Activated CD4-positive, alpha-beta T cell treated with anti-CD3 and anti-CD28 coated beads for 4 hours (primary cell): ENCODE measurements around the gene RB1.

ENCODE experiments used
- DNase-seq, 2 donors: peaks; one replicate each; pipeline ENCODE4 v3.0.0-alpha.2; 2020

Gene RB1

GRCh38 chr13:48457578-48458242 is 154.2 kb downstream of the RB1 start:
- DNase-seq = no peak

GRCh38 chr13:48475230-48475629 is 171.7 kb downstream of the RB1 start:
- DNase-seq = no peak

DNA sequence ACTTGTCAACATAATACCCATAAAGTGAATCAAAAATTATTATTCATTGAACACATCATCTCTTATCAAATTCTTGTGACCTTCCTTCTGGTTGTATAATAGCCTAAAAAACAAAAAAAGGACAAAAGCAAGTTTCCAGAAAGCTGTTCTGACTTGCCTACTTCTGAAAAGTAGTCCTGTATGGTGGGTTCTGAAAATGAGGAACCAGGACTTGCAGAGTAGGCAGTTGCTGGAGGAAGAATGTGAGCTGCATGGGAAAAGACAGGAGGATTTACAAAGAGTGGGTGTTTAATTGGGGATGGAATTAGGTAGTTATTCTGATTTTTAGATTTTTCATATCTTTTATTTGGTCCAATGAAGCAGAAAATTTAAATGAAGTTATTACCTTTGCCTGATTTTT is 172.7 kb downstream of the RB1 start:
- no peak for DNase-seq

DNA sequence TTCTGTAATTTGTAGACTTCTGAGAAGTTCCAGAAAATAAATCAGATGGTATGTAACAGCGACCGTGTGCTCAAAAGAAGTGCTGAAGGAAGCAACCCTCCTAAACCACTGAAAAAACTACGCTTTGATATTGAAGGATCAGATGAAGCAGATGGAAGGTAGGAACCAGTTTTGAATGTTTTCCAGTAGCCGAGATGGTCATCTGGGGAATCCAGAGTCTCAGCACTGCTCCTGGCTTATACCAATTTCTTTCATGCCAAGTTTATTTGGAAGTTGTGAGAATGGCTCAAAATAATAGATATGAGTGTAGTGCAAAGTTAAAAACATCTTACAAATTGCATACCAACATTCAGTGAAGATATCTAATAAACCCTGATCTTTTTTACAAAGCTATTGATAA is 173.1 kb downstream of the RB1 start:
- DNase-seq = no peak

GRCh38 chr13:48477191-48477855 is 173.8 kb downstream of the RB1 start:
- no peak for DNase-seq

GRCh38 chr13:48478391-48478790 is 174.8 kb downstream of the RB1 start:
- no peak for DNase-seq

DNA sequence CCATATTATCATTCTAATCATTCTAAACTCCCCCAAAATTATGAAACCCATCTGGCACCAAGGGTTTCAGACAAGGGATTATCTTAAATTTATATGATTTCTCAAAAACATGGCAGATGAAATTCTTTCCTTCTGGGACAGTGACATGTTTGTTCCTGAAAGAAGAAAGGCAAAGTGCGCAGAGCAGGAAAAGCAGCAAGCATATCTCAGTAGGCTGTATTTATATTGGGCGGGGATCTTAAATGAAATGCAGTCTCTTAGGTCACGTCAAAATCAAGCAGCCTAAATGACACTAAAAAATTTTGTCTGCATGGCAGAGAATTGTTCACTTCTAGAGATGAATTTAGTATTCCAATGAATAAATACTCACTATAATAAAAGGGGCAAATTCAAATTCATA is 180.0 kb downstream of the RB1 start:
- DNase-seq = no peak

GRCh38 chr13:48485432-48485831 is 181.9 kb downstream of the RB1 start:
- no peak for DNase-seq

GRCh38 chr13:48486362-48486761 is 182.8 kb downstream of the RB1 start:
- no peak for DNase-seq

GRCh38 chr13:48486836-48487235 is 183.3 kb downstream of the RB1 start:
- DNase-seq = no peak

DNA sequence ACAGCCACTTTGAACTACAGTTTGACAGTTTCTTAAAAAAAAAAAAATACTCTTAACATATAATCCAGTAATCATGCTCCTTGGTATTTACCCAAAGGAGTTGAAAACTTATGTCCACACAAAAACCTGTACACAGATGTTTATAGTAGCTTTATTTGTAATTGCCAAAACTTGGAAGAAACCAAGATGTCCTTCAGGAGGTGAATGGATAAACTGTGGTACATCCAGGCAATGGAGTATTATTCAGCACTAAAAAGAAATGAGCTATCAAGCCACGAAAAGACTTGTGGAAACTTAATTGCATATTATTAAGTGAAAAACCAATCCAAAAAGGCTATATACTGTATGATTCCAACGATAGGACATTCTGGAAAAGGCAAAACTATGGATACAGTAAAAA is 184.4 kb downstream of the RB1 start:
- no peak for DNase-seq

DNA sequence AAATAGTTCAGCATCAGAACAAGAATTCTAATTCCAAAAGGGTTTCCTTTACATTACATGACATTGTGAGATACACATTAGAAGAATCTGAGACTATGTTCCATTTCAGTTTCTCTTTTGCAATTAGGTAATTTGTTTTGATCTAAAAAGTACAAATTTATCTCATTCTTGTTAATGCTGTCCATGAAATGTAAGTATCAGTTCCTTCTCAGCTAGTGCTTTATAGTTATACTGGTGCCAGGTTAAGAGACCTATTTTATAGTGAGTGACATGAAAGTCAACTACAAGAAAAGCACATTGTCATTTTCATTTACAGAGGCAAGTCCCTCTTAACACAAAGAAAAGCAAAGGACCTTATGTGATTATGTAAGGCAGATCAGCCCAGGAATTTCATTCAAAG is 185.4 kb downstream of the RB1 start:
- no peak for DNase-seq

- no peak for DNase-seq
Observed at GRCh38 chr13:48489666-48490065, 186.1 kb downstream of the RB1 start.

GRCh38 chr13:48490241-48490640 is 186.7 kb downstream of the RB1 start:
- no peak for DNase-seq

DNA sequence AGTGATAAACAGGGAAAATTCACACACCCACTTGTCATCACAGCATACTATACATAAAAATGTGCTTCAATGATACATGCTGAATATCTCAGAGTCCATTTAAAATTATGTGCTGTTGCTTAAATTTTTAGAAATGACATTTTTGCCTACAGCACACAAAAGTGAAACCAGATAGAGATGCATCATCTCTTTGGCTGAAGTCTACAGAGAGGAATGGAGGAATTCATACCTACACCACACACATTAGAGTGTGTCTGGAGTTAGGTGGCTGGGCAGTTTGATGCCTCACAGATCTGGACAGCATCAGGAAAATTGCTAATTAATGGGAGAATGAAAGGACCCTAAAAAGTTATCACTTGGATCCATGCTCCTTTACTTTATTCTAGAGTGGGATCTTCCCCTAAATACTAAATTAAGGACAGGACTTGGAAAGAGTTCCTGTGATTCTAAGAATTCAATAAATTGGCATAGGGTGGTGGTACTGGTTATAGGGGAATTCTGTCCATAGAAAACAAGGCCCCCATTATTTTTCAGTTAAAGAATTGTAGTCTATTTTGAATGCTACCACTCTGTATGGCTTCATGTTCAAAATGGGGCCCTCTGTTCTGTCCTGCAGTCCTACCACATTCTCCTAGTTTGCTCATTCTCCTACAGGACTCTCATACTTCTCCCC is 188.0 kb downstream of the RB1 start:
- DNase-seq = no peak

- DNase-seq = no peak
Observed at GRCh38 chr13:48492096-48492440, 188.5 kb downstream of the RB1 start.

DNA sequence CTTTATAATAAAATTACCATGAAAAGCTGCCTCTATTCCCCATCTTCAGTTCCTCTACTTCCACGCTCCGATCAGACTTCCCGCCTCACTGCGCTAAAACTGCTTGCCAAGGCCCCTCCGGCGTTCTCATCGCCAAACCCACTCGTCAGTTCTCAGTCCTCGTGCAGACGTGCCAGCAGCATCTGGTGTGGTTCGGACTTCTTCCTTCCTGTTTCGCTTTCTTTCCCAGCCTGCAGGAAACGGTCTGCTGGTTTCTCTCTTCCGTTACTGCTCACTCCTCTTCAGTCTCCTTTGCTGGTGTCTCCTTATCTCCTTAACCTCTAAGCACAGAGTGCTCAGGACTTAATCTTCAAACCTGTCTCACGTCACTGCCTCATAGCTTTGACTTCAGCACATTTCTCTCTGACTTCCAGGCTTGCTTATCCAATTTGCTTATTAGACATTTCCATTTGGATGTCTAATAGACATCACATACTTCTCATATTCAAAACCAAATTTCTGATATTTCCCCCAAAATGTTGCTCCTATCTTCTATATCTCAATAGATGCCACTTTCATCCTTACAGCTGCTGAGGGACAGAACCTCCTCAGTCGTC is 189.0 kb downstream of the RB1 start:
- peak; percentile 44 to 64 for DNase-seq

DNA sequence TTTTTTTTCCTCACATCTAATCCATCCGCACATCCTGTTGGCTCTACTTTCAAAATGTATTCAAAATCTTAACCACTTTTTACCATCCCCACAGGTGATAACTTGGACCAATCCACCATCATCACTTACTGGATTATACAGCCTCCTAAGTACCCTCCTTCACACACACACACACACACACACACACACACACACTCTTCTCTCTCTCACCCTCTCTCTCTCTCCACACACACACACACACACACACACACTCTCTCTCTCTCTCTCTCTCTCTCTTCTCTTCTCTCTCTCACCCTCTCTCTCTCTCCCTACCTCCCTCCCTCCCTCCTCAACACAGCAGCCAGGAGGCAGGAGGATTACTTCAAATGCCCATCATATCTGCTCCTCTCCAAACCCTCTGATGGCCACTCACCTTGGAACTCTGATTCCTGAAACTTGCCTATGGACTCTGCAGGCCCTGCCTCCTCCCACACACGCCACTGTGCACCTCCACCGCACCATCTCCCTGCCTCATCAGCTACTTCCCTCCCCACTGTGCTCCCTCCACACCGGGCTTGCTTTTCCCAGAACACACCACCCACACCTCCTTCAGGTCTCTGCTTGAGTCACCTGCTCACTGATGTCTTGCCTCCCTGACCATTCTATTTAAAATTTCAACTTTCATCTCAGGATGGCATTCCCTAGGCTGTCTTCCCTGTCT is 189.7 kb downstream of the RB1 start:
- DNase-seq = peak in 1 of 2 donors; percentile 28

GRCh38 chr13:48493851-48494250 is 190.3 kb downstream of the RB1 start:
- DNase-seq = no peak

- DNase-seq = no peak
Observed at GRCh38 chr13:48494874-48495273, 191.3 kb downstream of the RB1 start.

DNA sequence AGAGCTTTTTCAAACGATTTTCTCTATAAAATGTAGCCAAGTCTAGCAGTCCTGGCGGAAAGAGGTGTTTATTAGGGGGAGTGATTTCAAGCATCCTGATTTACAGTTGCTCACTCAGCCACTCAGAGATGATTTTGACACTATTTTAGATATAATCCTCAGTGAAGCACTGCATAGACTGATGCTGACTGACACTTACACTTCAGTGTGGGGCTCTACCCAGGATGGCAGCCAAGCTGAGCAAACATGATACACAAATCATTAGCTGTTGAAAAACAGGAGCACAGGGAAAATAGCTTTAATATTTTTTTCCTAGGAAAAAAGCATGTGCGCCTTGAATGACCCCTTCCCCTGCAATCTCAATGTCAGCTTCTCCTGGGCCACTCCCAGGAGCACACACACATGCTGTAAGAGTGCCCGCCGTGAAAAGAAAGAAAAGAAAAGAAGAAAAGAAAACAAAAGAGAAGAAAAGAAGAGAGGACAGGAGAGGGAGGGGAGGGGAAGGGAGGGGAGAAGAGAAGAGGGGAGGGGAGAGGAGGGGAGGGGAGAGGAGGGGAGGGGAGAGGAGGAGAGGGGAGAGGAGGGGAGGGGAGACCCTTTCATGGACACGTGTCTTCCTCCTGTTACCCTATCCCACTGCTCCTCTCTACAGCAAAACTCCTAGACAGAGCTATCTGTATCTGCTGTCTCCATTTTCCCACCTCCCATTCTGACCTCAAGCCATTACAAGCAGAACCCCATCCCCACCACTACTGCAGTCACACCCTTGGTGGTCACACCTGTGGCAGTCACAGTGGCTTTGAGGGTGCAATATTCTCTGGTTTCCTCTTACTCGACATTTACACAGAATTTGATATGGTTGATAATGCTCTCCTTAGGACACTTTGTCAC is 193.0 kb downstream of the RB1 start:
- no peak for DNase-seq

- DNase-seq = no peak
Observed at GRCh38 chr13:48497669-48498068, 194.1 kb downstream of the RB1 start.
